ENCODE measurements around the gene C16orf89. TPM values are rescaled to one million over a fixed set of nuclear protein-coding genes. Genes with fewer than 3 reads are reported as not detected.

Gene C16orf89
- total RNA-seq, 1 experiment from 2014 or later, result not detected

DNA sequence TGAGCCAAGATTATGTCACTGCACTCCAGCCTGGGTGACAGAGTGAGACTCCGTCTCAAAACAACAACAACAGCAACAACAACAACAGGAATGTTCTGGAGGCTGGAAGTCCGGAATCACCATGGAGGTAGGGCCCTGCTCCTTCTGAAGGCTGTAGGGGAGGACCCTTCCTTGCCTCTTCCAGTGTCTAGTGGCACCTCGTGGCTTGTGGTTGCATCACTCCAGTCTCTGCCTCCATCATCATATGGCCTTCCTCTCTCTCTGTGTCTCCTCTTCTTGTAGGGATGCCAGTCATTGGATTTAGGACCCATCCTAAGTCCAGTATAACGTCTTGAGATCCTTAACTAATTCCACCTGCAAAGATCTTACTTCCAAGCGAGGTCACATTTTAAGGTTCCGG is 46.0 kb downstream of the C16orf89 start:
- ChIA-PET POLR2A (ENCODE audit: unreplicated experiment) (no interaction called here), CTCF (no interaction called here)
- no peak overlapping the region for H3K27ac ChIP-seq
- no peaks in the 10 kb centered on the region for H3K79me2 ChIP-seq (ENCODE audit: low read depth)
- TF ChIP-seq, protein P1, sequence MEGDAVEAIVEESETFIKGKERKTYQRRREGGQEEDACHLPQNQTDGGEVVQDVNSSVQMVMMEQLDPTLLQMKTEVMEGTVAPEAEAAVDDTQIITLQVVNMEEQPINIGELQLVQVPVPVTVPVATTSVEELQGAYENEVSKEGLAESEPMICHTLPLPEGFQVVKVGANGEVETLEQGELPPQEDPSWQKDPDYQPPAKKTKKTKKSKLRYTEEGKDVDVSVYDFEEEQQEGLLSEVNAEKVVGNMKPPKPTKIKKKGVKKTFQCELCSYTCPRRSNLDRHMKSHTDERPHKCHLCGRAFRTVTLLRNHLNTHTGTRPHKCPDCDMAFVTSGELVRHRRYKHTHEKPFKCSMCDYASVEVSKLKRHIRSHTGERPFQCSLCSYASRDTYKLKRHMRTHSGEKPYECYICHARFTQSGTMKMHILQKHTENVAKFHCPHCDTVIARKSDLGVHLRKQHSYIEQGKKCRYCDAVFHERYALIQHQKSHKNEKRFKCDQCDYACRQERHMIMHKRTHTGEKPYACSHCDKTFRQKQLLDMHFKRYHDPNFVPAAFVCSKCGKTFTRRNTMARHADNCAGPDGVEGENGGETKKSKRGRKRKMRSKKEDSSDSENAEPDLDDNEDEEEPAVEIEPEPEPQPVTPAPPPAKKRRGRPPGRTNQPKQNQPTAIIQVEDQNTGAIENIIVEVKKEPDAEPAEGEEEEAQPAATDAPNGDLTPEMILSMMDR (conservative IDR thresholded peaks at IDR 0.05), result no peak
- TF ChIP-seq EZH2 (IDR thresholded peaks at IDR 0.05; ENCODE audit: low read depth), result no peak
- no peaks in the 10 kb centered on the region for H4K20me1 ChIP-seq (ENCODE audit: insufficient read depth)
- H3K4me3 ChIP-seq, result no peak overlapping the region
- H3K27me3 ChIP-seq (ENCODE audit: insufficient read depth, low read depth), result peaks cover 41% of the 10 kb centered on the region
- no TSS peak for BruUV-seq (replicated peaks)
- no peaks in the 10 kb centered on the region for H3K36me3 ChIP-seq (ENCODE audit: low read depth)
- H3K9me3 ChIP-seq (ENCODE audit: insufficient read depth, low read depth), result no peaks in the 10 kb centered on the region
- no peaks in the 10 kb centered on the region for H3K9me2 ChIP-seq (ENCODE audit: insufficient read depth)
- DNase-seq, result no peak
- H2AFZ ChIP-seq, result no peak overlapping the region
- intact Hi-C loops (cut with micrococcal nuclease; ENCODE audit: unreplicated experiment), result no loop called here
- no peak overlapping the region for H3K4me2 ChIP-seq
- H3K4me1 ChIP-seq (replicated peaks; ENCODE audit: insufficient read depth), result no peaks in the 10 kb centered on the region
- 0 out of 2 replicates have a peak, but pooled peaks cover 5% of the 10 kb centered on the region for H3F3A ChIP-seq (ENCODE audit: insufficient read depth, low read depth)

DNA sequence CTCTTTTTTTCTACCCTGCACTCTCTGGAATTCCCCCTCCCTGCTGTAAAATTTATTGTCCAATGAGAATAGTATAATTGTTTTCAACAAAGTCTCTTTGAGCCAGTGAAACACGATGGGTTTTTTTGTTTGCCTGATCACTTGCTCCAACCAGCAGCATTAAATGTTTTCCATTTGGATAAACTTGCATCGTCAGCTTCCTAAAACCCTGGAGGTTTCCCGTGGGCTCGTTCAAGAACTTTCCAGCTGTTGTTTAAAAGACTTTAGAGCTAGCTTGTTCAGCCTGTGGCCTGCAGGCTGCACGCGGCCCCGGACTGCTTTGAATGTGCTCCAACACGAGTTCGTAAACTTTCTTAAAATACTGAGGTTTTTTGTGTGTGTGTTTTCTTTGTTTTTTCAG is 47.0 kb downstream of the C16orf89 start:
- H3K9me2 ChIP-seq (ENCODE audit: insufficient read depth), result no peaks in the 10 kb centered on the region
- H3K4me3 ChIP-seq, result no peak overlapping the region
- no peaks in the 10 kb centered on the region for H3K4me1 ChIP-seq (replicated peaks; ENCODE audit: insufficient read depth)
- no peak overlapping the region for H2AFZ ChIP-seq
- no peaks in the 10 kb centered on the region for H3K36me3 ChIP-seq (ENCODE audit: low read depth)
- ChIA-PET CTCF (no interaction called here), POLR2A (ENCODE audit: unreplicated experiment) (no interaction called here)
- no TSS peak for BruUV-seq (replicated peaks)
- no peaks in the 10 kb centered on the region for H4K20me1 ChIP-seq (ENCODE audit: insufficient read depth)
- no peak for DNase-seq
- H3F3A ChIP-seq (ENCODE audit: insufficient read depth, low read depth), result 0 out of 2 replicates have a peak, but pooled peaks cover 5% of the 10 kb centered on the region
- H3K79me2 ChIP-seq (ENCODE audit: low read depth), result no peaks in the 10 kb centered on the region
- H3K27me3 ChIP-seq (ENCODE audit: insufficient read depth, low read depth), result peaks cover 46% of the 10 kb centered on the region
- no peaks in the 10 kb centered on the region for H3K9me3 ChIP-seq (ENCODE audit: insufficient read depth, low read depth)
- TF ChIP-seq EZH2 (IDR thresholded peaks at IDR 0.05; ENCODE audit: low read depth), result no peak
- TF ChIP-seq, protein P1 (conservative IDR thresholded peaks at IDR 0.05), result no peak
- intact Hi-C loops (cut with micrococcal nuclease; ENCODE audit: unreplicated experiment), result no loop called here
- H3K4me2 ChIP-seq, result no peak overlapping the region
- H3K27ac ChIP-seq, result no peak overlapping the region

DNA sequence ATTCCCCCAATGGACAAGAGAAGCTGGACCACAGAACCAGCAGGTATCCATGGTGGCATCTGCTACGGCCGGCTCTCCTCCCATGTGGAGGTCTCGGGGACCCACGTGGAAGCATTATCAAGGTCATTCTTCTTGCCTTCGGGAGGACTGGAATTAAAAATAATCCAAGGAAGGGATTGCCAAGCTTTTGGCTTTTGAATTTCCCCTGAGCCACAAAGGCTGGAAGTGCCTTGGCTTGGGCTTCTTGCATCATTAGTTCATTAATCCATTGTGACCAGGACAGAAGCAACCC is 48.1 kb downstream of the C16orf89 start:
- H3K4me3 ChIP-seq, result no peak overlapping the region
- H3K79me2 ChIP-seq (ENCODE audit: low read depth), result no peaks in the 10 kb centered on the region
- H3F3A ChIP-seq (ENCODE audit: insufficient read depth, low read depth), result 0 out of 2 replicates have a peak, but pooled peaks cover 5% of the 10 kb centered on the region
- H3K27me3 ChIP-seq (ENCODE audit: insufficient read depth, low read depth), result peaks cover 52% of the 10 kb centered on the region
- H3K9me3 ChIP-seq (ENCODE audit: insufficient read depth, low read depth), result no peaks in the 10 kb centered on the region
- TF ChIP-seq, protein P1 (conservative IDR thresholded peaks at IDR 0.05), result no peak
- H3K4me1 ChIP-seq (replicated peaks; ENCODE audit: insufficient read depth), result no peaks in the 10 kb centered on the region
- no peak overlapping the region for H3K27ac ChIP-seq
- BruUV-seq (replicated peaks), result no TSS peak
- no peak overlapping the region for H2AFZ ChIP-seq
- no peaks in the 10 kb centered on the region for H3K36me3 ChIP-seq (ENCODE audit: low read depth)
- DNase-seq, result no peak
- POLR2A ChIA-PET (ENCODE audit: unreplicated experiment), result no interaction called here
- H4K20me1 ChIP-seq (ENCODE audit: insufficient read depth), result no peaks in the 10 kb centered on the region
- no peaks in the 10 kb centered on the region for H3K9me2 ChIP-seq (ENCODE audit: insufficient read depth)
- intact Hi-C loops (cut with micrococcal nuclease; ENCODE audit: unreplicated experiment), result no loop called here
- CTCF ChIA-PET, result no interaction called here
- H3K4me2 ChIP-seq, result no peak overlapping the region

All from PC-9 (cell line).